HG02884 (cell line): Measurements from ENCODE around the gene CATSPERE.
"Not testable (repeated sequence)": the region's sequence is repeated elsewhere in the genome, so short reads cannot be mapped to it uniquely, and the experiment has no call there.

Source experiments
- ATAC-seq: cut with Tn5 transposase; IDR thresholded peaks from one replicate; pipeline ENCODE4 v1.9.1; 2021; ENCODE audit warnings: mild to moderate bottlenecking, moderate library complexity; ENCODE audit not compliant: unreplicated experiment

The CATSPERE gene

GRCh38 chr1:244515680-244516079, 54.6 kb downstream of the CATSPERE start:
- no peak for ATAC-seq

GRCh38 chr1:244536316-244536715, 75.2 kb downstream of the CATSPERE start:
- no peak for ATAC-seq

GRCh38 chr1:244545511-244545910, 84.4 kb downstream of the CATSPERE start:
- ATAC-seq, result no peak

- no peak for ATAC-seq
These were observed 87.6 kb downstream of the CATSPERE start for GRCh38 chr1:244548558-244549115.

- ATAC-seq, result no peak
These were observed 91.3 kb downstream of the CATSPERE start for GRCh38 chr1:244552336-244552735.

- no peak for ATAC-seq
These were observed 95.2 kb downstream of the CATSPERE start for GRCh38 chr1:244556263-244556662.

GRCh38 chr1:244557565-244557964, 96.5 kb downstream of the CATSPERE start:
- ATAC-seq, result no peak

GRCh38 chr1:244559561-244559960, 98.5 kb downstream of the CATSPERE start:
- ATAC-seq, result no peak

GRCh38 chr1:244562877-244563276, 101.8 kb downstream of the CATSPERE start:
- ATAC-seq, result not testable (repeated sequence)

GRCh38 chr1:244573768-244574167, 112.7 kb downstream of the CATSPERE start:
- no peak for ATAC-seq

- ATAC-seq, result no peak
These were observed 115.3 kb downstream of the CATSPERE start for GRCh38 chr1:244576259-244576892.

- ATAC-seq, result not testable (repeated sequence)
These were observed 117.1 kb downstream of the CATSPERE start for GRCh38 chr1:244578205-244578604.

GRCh38 chr1:244583358-244583982, 122.4 kb downstream of the CATSPERE start:
- no peak for ATAC-seq

- no peak for ATAC-seq
These were observed 124.8 kb downstream of the CATSPERE start for GRCh38 chr1:244585867-244586266.

GRCh38 chr1:244590670-244591069, 129.6 kb downstream of the CATSPERE start:
- ATAC-seq, result no peak

- no peak for ATAC-seq
These were observed 137.5 kb downstream of the CATSPERE start for GRCh38 chr1:244598611-244599010.

- peak; percentile 99 for ATAC-seq
These were observed 138.9 kb downstream of the CATSPERE start for GRCh38 chr1:244599937-244600350.

GRCh38 chr1:244601336-244601735, 140.3 kb downstream of the CATSPERE start:
- no peak for ATAC-seq

GRCh38 chr1:244603498-244603897, 142.4 kb downstream of the CATSPERE start:
- ATAC-seq, result no peak

- ATAC-seq, result no peak
These were observed 144.8 kb downstream of the CATSPERE start for GRCh38 chr1:244605835-244606370.

- no peak for ATAC-seq
These were observed 153.2 kb downstream of the CATSPERE start for GRCh38 chr1:244614113-244614836.
